ENCODE results near the gene APBA1.
A peak's percentile ranks its signal among the peaks of the same experiment; 100 is the strongest.

The APBA1 gene

GRCh38 chr9:69496846-69497450, 175.2 kb downstream of the APBA1 start:
- Histone ChIP-seq H3K27me3 (replicated peaks; ENCODE audit: control insufficient read depth, insufficient read depth, low read length, poor library complexity, severe bottlenecking) (no peaks in the 10 kb centered on the region), H3K4me3 (ENCODE audit: insufficient read depth, low read depth, low read length, poor library complexity, severe bottlenecking) (no peak overlapping the region), H3K36me3 (ENCODE audit: control insufficient read depth, insufficient read depth, low read length) (no peaks in the 10 kb centered on the region), H3K4me1 (ENCODE audit: control insufficient read depth, insufficient read depth, low read length, poor library complexity, severe bottlenecking) (no peaks in the 10 kb centered on the region), H3K9me3 (ENCODE audit: control insufficient read depth, low read length) (no peaks in the 10 kb centered on the region), H3K27ac (ENCODE audit: insufficient read depth, low read length, poor library complexity, severe bottlenecking) (no peak overlapping the region)
- DNase-seq, result no peak

- no peaks in the 10 kb centered on the region for H3K4me1 ChIP-seq (ENCODE audit: control insufficient read depth, insufficient read depth, low read length, poor library complexity, severe bottlenecking)
- no peak overlapping the region for H3K4me3 ChIP-seq (ENCODE audit: insufficient read depth, low read depth, low read length, poor library complexity, severe bottlenecking)
- DNase-seq, result no peak
- no peaks in the 10 kb centered on the region for H3K36me3 ChIP-seq (ENCODE audit: control insufficient read depth, insufficient read depth, low read length)
- no peak overlapping the region for H3K27ac ChIP-seq (ENCODE audit: insufficient read depth, low read length, poor library complexity, severe bottlenecking)
- H3K27me3 ChIP-seq (replicated peaks; ENCODE audit: control insufficient read depth, insufficient read depth, low read length, poor library complexity, severe bottlenecking), result no peaks in the 10 kb centered on the region
- no peaks in the 10 kb centered on the region for H3K9me3 ChIP-seq (ENCODE audit: control insufficient read depth, low read length)
Observed at GRCh38 chr9:69495296-69495695, 176.9 kb downstream of the APBA1 start.

- H3K9me3 ChIP-seq (ENCODE audit: control insufficient read depth, low read length), result no peaks in the 10 kb centered on the region
- no peaks in the 10 kb centered on the region for H3K36me3 ChIP-seq (ENCODE audit: control insufficient read depth, insufficient read depth, low read length)
- no peak overlapping the region for H3K27ac ChIP-seq (ENCODE audit: insufficient read depth, low read length, poor library complexity, severe bottlenecking)
- H3K4me3 ChIP-seq (ENCODE audit: insufficient read depth, low read depth, low read length, poor library complexity, severe bottlenecking), result no peak overlapping the region
- H3K4me1 ChIP-seq (ENCODE audit: control insufficient read depth, insufficient read depth, low read length, poor library complexity, severe bottlenecking), result no peaks in the 10 kb centered on the region
- no peaks in the 10 kb centered on the region for H3K27me3 ChIP-seq (replicated peaks; ENCODE audit: control insufficient read depth, insufficient read depth, low read length, poor library complexity, severe bottlenecking)
- no peak for DNase-seq
Observed at GRCh38 chr9:69494763-69495162, 177.4 kb downstream of the APBA1 start.

GRCh38 chr9:69494208-69494607, 178.0 kb downstream of the APBA1 start:
- H3K36me3 ChIP-seq (ENCODE audit: control insufficient read depth, insufficient read depth, low read length), result no peaks in the 10 kb centered on the region
- no peak overlapping the region for H3K4me3 ChIP-seq (ENCODE audit: insufficient read depth, low read depth, low read length, poor library complexity, severe bottlenecking)
- H3K27me3 ChIP-seq (replicated peaks; ENCODE audit: control insufficient read depth, insufficient read depth, low read length, poor library complexity, severe bottlenecking), result no peaks in the 10 kb centered on the region
- H3K27ac ChIP-seq (ENCODE audit: insufficient read depth, low read length, poor library complexity, severe bottlenecking), result no peak overlapping the region
- DNase-seq, result no peak
- no peaks in the 10 kb centered on the region for H3K9me3 ChIP-seq (ENCODE audit: control insufficient read depth, low read length)
- no peaks in the 10 kb centered on the region for H3K4me1 ChIP-seq (ENCODE audit: control insufficient read depth, insufficient read depth, low read length, poor library complexity, severe bottlenecking)

GRCh38 chr9:69486498-69486897, 185.7 kb downstream of the APBA1 start:
- no peak overlapping the region for H3K4me3 ChIP-seq (ENCODE audit: insufficient read depth, low read depth, low read length, poor library complexity, severe bottlenecking)
- H3K27me3 ChIP-seq (replicated peaks; ENCODE audit: control insufficient read depth, insufficient read depth, low read length, poor library complexity, severe bottlenecking), result no peaks in the 10 kb centered on the region
- H3K4me1 ChIP-seq (ENCODE audit: control insufficient read depth, insufficient read depth, low read length, poor library complexity, severe bottlenecking), result no peaks in the 10 kb centered on the region
- H3K27ac ChIP-seq (ENCODE audit: insufficient read depth, low read length, poor library complexity, severe bottlenecking), result no peak overlapping the region
- no peaks in the 10 kb centered on the region for H3K36me3 ChIP-seq (ENCODE audit: control insufficient read depth, insufficient read depth, low read length)
- no peaks in the 10 kb centered on the region for H3K9me3 ChIP-seq (ENCODE audit: control insufficient read depth, low read length)
- DNase-seq, result no peak

GRCh38 chr9:69485466-69485865, 186.7 kb downstream of the APBA1 start:
- Histone ChIP-seq H3K9me3 (ENCODE audit: control insufficient read depth, low read length) (no peaks in the 10 kb centered on the region), H3K36me3 (ENCODE audit: control insufficient read depth, insufficient read depth, low read length) (no peaks in the 10 kb centered on the region), H3K27ac (ENCODE audit: insufficient read depth, low read length, poor library complexity, severe bottlenecking) (no peak overlapping the region), H3K27me3 (replicated peaks; ENCODE audit: control insufficient read depth, insufficient read depth, low read length, poor library complexity, severe bottlenecking) (no peaks in the 10 kb centered on the region), H3K4me1 (ENCODE audit: control insufficient read depth, insufficient read depth, low read length, poor library complexity, severe bottlenecking) (no peaks in the 10 kb centered on the region), H3K4me3 (ENCODE audit: insufficient read depth, low read depth, low read length, poor library complexity, severe bottlenecking) (no peak overlapping the region)
- peak in 1 of 3 donors; percentile 2 for DNase-seq

- H3K36me3 ChIP-seq (ENCODE audit: control insufficient read depth, insufficient read depth, low read length), result no peaks in the 10 kb centered on the region
- H3K27ac ChIP-seq (ENCODE audit: insufficient read depth, low read length, poor library complexity, severe bottlenecking), result no peak overlapping the region
- H3K9me3 ChIP-seq (ENCODE audit: control insufficient read depth, low read length), result no peaks in the 10 kb centered on the region
- DNase-seq, result no peak
- H3K27me3 ChIP-seq (replicated peaks; ENCODE audit: control insufficient read depth, insufficient read depth, low read length, poor library complexity, severe bottlenecking), result no peaks in the 10 kb centered on the region
- H3K4me3 ChIP-seq (ENCODE audit: insufficient read depth, low read depth, low read length, poor library complexity, severe bottlenecking), result no peak overlapping the region
- H3K4me1 ChIP-seq (ENCODE audit: control insufficient read depth, insufficient read depth, low read length, poor library complexity, severe bottlenecking), result no peaks in the 10 kb centered on the region
Observed at GRCh38 chr9:69483886-69484422, 188.2 kb downstream of the APBA1 start.

- no peak overlapping the region for H3K27ac ChIP-seq (ENCODE audit: insufficient read depth, low read length, poor library complexity, severe bottlenecking)
- H3K27me3 ChIP-seq (replicated peaks; ENCODE audit: control insufficient read depth, insufficient read depth, low read length, poor library complexity, severe bottlenecking), result no peaks in the 10 kb centered on the region
- no peak for DNase-seq
- H3K4me3 ChIP-seq (ENCODE audit: insufficient read depth, low read depth, low read length, poor library complexity, severe bottlenecking), result no peak overlapping the region
- no peaks in the 10 kb centered on the region for H3K4me1 ChIP-seq (ENCODE audit: control insufficient read depth, insufficient read depth, low read length, poor library complexity, severe bottlenecking)
- no peaks in the 10 kb centered on the region for H3K36me3 ChIP-seq (ENCODE audit: control insufficient read depth, insufficient read depth, low read length)
- no peaks in the 10 kb centered on the region for H3K9me3 ChIP-seq (ENCODE audit: control insufficient read depth, low read length)
Observed at GRCh38 chr9:69476797-69477196, 195.4 kb downstream of the APBA1 start.

GRCh38 chr9:69476016-69476415, 196.2 kb downstream of the APBA1 start:
- Histone ChIP-seq H3K27ac (ENCODE audit: insufficient read depth, low read length, poor library complexity, severe bottlenecking) (no peak overlapping the region), H3K4me1 (ENCODE audit: control insufficient read depth, insufficient read depth, low read length, poor library complexity, severe bottlenecking) (no peaks in the 10 kb centered on the region), H3K4me3 (ENCODE audit: insufficient read depth, low read depth, low read length, poor library complexity, severe bottlenecking) (no peak overlapping the region), H3K9me3 (ENCODE audit: control insufficient read depth, low read length) (no peaks in the 10 kb centered on the region), H3K36me3 (ENCODE audit: control insufficient read depth, insufficient read depth, low read length) (no peaks in the 10 kb centered on the region), H3K27me3 (replicated peaks; ENCODE audit: control insufficient read depth, insufficient read depth, low read length, poor library complexity, severe bottlenecking) (no peaks in the 10 kb centered on the region)
- peak in 2 of 3 donors; percentile 8 to 9 for DNase-seq

GRCh38 chr9:69474821-69475220, 197.3 kb downstream of the APBA1 start:
- no peaks in the 10 kb centered on the region for H3K4me1 ChIP-seq (ENCODE audit: control insufficient read depth, insufficient read depth, low read length, poor library complexity, severe bottlenecking)
- no peaks in the 10 kb centered on the region for H3K36me3 ChIP-seq (ENCODE audit: control insufficient read depth, insufficient read depth, low read length)

More at GRCh38 chr9:69474821-69475220, 197.3 kb downstream of the APBA1 start:
- H3K27ac ChIP-seq (ENCODE audit: insufficient read depth, low read length, poor library complexity, severe bottlenecking), result no peak overlapping the region
- no peaks in the 10 kb centered on the region for H3K27me3 ChIP-seq (replicated peaks; ENCODE audit: control insufficient read depth, insufficient read depth, low read length, poor library complexity, severe bottlenecking)
- DNase-seq, result no peak
- H3K4me3 ChIP-seq (ENCODE audit: insufficient read depth, low read depth, low read length, poor library complexity, severe bottlenecking), result no peak overlapping the region
- no peaks in the 10 kb centered on the region for H3K9me3 ChIP-seq (ENCODE audit: control insufficient read depth, low read length)

All from effector memory CD4-positive, alpha-beta T cell (primary cell).